ENCODE measurements around the gene CRIP3.
"Not testable (repeated sequence)": the region's sequence is repeated elsewhere in the genome, so short reads cannot be mapped to it uniquely, and the experiment has no call there.

The CRIP3 gene

DNA sequence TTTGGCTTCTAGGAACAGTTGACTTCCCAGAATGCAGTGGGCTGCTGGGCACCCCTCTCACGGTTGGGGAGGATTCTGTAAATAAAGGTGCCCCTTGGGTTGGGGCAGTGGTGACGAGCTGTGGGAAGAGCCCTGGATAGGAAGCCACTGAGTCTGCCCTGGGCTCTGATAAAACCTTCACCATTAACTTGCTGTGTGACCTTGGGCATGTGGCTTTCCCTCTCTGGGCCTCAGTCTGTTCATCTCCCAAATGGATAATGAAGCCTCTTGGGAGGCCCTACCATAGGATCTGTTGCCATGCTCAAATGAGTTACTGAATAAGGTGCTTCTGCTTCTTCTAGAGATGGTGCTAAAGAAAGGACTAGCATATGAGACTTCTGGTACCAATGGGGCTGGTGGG, 3.7 kb downstream of the CRIP3 start:
- no peak for DNase-seq

DNA sequence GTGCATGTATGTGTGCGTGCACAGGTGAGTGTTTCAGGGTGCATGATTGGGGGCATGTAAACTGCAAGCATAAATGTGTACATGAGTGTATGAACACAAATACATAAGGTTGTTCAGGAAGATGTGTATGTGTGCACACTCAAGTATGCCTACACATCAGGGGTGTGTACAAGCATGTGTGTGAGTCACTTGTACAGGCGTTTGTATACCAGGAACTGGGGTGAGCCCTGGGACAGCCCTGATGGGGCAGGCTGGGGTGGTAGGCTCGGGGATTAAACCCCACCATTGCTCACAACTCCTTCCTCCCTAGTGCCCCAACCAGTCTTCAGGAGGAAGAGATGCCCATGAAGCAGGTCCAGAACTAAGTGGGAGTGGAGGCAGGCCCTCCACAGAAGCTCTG, 4.3 kb downstream of the CRIP3 start:
- DNase-seq = no peak

DNA sequence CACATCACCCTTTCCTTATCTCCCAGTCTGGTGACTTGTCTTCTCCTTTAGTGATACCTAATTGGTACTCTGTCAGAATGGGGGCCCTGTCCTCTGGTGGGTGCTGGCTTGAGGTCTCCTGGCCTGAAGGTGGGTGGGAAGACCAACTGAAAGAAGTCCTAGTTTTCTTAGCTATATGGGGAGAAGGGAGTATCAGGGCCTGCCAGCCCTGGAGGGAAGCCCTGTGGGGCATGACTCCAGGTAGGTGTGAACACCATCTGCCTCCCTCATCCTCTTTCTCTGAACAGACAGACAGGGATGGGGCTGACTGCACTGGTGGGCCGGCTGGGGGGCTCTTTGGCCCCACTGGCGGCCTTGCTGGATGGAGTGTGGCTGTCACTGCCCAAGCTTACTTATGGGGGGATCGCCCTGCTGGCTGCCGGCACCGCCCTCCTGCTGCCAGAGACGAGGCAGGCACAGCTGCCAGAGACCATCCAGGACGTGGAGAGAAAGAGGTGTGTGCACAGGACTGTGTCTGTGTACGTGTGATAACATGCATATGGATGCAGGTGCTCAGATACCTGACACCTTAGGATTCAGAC, 4.8 kb downstream of the CRIP3 start:
- DNase-seq = no peak

- not testable (repeated sequence) for DNase-seq
These were observed 5.6 kb downstream of the CRIP3 start for GRCh38 chr6:43303006-43303405.

GRCh38 chr6:43302126-43302525, 6.5 kb downstream of the CRIP3 start:
- no peak for DNase-seq

- DNase-seq = no peak
These were observed 7.3 kb downstream of the CRIP3 start for GRCh38 chr6:43301081-43301870.

DNA sequence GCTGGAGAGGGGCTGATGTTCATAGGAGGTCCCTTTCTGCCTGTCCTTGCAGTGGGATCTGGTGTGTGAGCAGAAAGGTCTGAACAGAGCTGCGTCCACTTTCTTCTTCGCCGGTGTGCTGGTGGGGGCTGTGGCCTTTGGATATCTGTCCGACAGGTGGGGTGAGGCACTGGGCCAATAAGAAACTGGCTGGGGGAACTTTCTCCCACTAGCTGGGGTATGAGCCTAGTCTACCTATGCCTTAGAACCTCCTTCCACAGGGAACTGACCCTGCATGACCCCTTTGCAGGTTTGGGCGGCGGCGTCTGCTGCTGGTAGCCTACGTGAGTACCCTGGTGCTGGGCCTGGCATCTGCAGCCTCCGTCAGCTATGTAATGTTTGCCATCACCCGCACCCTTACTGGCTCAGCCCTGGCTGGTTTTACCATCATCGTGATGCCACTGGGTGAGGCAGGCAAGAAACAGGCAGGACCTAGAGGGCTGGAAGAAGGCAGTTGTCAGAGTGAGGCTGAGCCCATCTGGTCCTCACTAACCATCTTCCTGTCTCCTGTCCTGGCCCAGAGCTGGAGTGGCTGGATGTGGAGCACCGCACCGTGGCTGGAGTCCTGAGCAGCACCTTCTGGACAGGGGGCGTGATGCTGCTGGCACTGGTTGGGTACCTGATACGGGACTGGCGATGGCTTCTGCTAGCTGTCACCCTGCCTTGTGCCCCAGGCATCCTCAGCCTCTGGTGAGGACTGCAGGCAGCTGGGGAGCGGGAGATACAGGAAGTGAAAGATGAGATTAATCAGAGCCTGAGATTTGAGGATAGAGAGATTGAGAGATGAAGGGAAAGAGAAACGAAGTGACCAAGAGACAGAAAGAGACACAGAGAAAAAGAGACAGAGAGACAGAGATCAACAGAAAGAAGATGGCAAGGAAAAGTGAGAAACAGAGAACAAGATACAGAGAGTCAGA, 9.0 kb downstream of the CRIP3 start:
- DNase-seq = no peak

- no peak for DNase-seq
These were observed 9.9 kb downstream of the CRIP3 start for GRCh38 chr6:43298565-43299337.

GRCh38 chr6:43297644-43298564, 10.7 kb downstream of the CRIP3 start, which contains the start of gene SLC22A7:
Gene SLC22A7, plus strand, starts transcription at chr6:43298260. Its CDS starts 99 bp downstream, at chr6:43298359.
- DNase-seq = no peak

- DNase-seq = no peak
These were observed 11.7 kb downstream of the CRIP3 start for GRCh38 chr6:43296780-43297497.

DNA sequence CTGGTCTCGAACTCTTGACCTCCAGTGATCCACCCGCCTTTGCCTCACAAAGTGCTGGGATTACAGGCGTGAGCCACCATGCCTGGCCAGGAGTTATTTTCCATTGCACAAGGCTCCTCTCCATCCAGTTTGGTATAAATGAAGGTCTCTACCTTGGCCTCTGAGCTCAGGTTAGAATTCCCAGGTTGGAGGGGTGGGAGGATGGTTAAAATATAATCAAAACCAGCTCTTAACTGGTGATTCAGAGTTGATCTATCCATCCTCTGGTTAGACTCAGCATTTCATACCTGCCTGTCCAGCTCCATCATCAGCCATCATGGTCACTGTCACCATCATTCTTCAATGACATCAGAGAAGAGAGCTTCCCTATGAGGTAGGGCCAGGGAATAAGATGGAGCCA, 13.2 kb downstream of the CRIP3 start:
- DNase-seq = no peak

DNA sequence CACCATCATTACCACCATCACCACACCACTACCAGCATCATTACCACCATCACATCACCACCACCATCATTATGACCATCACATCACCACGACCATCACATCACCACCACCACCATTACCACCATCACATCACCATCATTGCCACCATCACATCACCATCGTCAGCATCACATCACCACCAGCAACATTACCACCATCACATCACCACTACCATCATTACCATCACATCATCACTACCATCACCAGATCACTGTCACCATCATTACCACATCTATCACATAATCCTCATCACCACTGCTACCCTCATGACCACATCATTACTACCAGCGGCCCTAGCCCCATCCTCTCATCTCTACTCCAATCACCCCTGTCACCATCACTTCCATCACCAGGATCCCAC, 14.1 kb downstream of the CRIP3 start:
- DNase-seq = no peak

DNA sequence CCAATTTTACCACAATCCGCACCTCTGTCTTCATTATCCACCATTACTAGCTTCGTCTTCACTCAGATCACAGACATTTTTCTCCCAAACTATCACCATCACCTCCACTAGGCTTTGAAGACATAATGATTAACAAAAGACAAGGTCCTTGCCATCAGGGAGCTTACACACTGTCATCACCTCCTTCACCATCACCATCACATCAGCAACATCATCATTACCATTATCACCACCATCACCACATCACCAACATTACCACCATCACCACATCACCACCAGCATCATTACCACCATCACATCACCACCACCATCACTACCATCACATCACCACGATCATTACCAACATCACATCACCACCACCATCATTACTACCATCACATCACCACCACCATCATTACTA, 14.9 kb downstream of the CRIP3 start:
- no peak for DNase-seq

- DNase-seq = no peak
These were observed 15.8 kb downstream of the CRIP3 start for GRCh38 chr6:43292763-43293318.

DNA sequence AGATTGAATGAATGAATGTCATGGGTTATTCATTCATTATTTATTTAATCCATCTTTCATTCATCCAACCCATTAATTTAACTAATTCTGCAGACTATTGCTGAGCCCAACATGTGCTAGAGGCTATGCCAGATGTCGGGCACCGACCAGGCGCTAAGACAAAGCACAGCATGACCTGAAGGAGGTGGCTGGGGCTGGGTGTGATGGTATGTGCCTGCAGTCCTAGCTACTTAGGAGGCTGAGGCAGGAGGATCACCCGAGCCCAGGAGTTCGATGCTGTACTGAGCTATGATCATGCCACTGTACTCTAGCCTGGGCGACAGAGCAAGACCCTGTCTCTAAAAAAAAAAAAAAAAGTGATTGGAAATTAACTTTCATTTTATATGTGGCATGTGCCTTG, 16.3 kb downstream of the CRIP3 start:
- DNase-seq = no peak

DNA sequence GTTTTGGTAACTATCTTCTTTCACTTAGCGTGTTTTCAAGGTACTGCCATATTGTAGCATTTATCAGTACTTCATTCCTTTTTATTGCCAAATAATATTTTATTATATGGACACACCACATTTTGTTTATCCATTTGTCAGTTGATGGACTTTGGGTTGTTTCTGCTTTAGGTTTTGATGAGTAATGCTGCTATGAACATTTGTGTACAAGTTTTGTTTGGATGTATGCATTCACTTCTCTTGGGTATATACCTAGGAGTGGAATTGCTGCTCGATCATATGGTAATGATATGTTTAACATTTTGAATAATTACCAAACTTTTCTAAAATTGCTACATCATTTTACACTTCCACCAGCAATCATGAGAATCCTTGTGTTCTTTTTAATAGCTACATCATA, 16.9 kb downstream of the CRIP3 start:
- no peak for DNase-seq

DNA sequence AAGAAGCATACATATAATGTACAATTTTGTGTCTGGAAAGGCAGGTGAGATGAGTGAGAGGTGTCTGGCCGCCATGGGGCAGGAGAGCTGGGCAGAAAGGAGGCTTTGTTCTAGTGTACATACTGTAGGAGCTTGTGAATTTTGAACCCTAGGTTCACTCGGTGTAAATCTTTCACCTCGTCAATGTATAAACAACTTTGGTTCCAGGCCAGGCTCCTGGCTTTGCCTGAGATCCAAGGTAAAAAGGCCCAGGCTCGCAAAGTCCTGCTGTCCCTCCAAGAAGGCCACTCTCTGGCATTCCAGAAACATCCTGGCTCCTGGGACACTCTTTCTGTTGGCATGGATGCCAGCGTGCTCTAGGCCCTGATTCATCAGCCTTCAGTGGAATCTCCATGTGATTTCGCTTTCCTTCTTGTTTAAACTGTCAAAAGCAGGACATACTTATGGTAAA, 17.7 kb downstream of the CRIP3 start:
- no peak for DNase-seq

GRCh38 chr6:43290339-43290904, 18.2 kb downstream of the CRIP3 start:
- no peak for DNase-seq

- no peak for DNase-seq
These were observed 20.6 kb downstream of the CRIP3 start for GRCh38 chr6:43287717-43288679.
